Omental fat pad (tissue), 4 donors: ENCODE data around the gene NDUFS3. TPM values are rescaled to one million over a fixed set of nuclear protein-coding genes. Genes with fewer than 3 reads are reported as not detected.
"Not testable (repeated sequence)": the region's sequence is repeated elsewhere in the genome, so short reads cannot be mapped to it uniquely, and the experiment has no call there.

Experiments
- ATAC-seq: fragments of 150-250 bp; one replicate; pipeline ENCODE4 v1.9.1; 2016; ENCODE audit warnings: mild to moderate bottlenecking, moderate library complexity; ENCODE audit not compliant: low FRiP score
- DNase-seq: peaks from one replicate; pipeline ENCODE4 v3.0.0-alpha.2; 2019; ENCODE audit warnings: low spot score
- CTCF ChIP-seq, 3 donors: fragments of 450-650 bp; IDR thresholded peaks; one replicate each; pipeline ENCODE4 v1.5.1; 2016 to 2017; ENCODE audit warnings: antibody characterized with exemption in 3 of 3, mild to moderate bottlenecking in 3 of 3, moderate library complexity in 2 of 3
- total RNA-seq, 4 donors: library from RNA; depleted of rRNA; stranded (reverse); fragments of >200 nt; gene quantifications; one replicate each; pipeline ENCODE4 v1.1.0, GENCODE V29; 2016

NDUFS3 gene
- total RNA-seq, 4 donors from 2014 or later = 46.4 to 51.9 (median 48.6) TPM

- DNase-seq (no peak), ATAC-seq (no peak)
- TF ChIP-seq CTCF (IDR thresholded peaks at IDR 0.05) = no peak
Observed at GRCh38 chr11:47550288-47551047, 28.4 kb upstream of the NDUFS3 start.

- no peak for TF ChIP-seq CTCF (IDR thresholded peaks at IDR 0.05)
- DNase-seq = no peak
- ATAC-seq = no peak
Observed at GRCh38 chr11:47551086-47551485, 27.8 kb upstream of the NDUFS3 start.

GRCh38 chr11:47552056-47552565 is 26.8 kb upstream of the NDUFS3 start:
- no peak for TF ChIP-seq CTCF (IDR thresholded peaks at IDR 0.05)
- peak; percentile 30 for ATAC-seq

GRCh38 chr11:47552566-47553405 is 26.1 kb upstream of the NDUFS3 start, which contains the start of gene CELF1:
CELF1 (minus strand) TSS chr11:47553132; CDS start chr11:47499523, 53,609 bp downstream.
- peak; percentile 75 for DNase-seq
- TF ChIP-seq CTCF (IDR thresholded peaks at IDR 0.05) = peak in 2 of 3 donors; percentile 67 to 86
- peak; percentile 98 for ATAC-seq

More at GRCh38 chr11:47552056-47552565, 26.8 kb upstream of the NDUFS3 start:
- DNase-seq = no peak

- no peak for TF ChIP-seq CTCF (IDR thresholded peaks at IDR 0.05)
- ATAC-seq = peak; percentile 11
- no peak for DNase-seq
Observed at GRCh38 chr11:47553406-47553743, 25.5 kb upstream of the NDUFS3 start.

- not testable (repeated sequence) for DNase-seq, ATAC-seq
Observed at GRCh38 chr11:47557004-47557403, 21.9 kb upstream of the NDUFS3 start.

GRCh38 chr11:47558695-47559094 is 20.2 kb upstream of the NDUFS3 start:
- ATAC-seq = no peak
- no peak for DNase-seq
- TF ChIP-seq CTCF (IDR thresholded peaks at IDR 0.05) = no peak
